Measurements from ENCODE around the gene LMO1. TPM values are rescaled to one million over a fixed set of nuclear protein-coding genes. Genes with fewer than 3 reads are reported as not detected.

LMO1 gene
- total RNA-seq, 1 donor, result not detected

DNA sequence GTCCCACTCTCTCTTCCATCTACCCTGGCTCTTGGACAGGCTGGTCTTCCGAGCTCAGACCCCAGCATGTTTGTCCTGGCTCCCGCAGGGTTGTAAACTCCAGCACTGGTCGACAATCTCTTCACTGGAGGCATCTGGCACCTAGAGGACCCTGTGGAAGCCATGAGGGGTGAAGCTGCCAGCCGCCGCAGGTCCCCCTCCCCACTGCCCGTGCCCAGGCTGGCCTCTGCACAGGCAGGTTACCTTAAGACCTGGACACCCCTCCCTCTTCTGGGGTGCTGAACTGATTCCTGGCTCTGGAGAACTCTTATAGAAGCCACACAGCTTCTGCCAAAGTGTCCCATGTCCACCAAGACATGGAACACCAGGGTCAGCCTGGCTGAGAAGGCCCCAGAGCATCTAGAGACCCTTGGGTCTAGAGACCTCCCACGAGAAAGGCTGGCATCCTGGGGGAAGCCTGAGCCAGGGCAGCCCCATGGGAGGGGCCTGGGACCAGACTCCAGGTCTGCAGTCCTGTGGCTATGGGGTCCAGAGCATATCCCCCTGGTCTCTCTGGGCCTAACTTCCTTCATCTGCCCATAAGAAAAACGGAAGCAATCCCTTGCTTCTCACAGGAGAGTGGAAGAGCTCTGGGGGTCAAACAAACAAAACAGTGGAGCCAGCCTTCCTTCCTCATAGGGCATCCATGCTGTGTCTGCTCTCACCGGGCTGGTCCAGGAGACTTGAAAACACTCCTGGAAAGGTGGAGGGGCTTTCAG lies 30.6 kb downstream of the LMO1 start:
- Histone ChIP-seq H3K27me3 (ENCODE audit: insufficient read depth, low read length) (no peaks in the 10 kb centered on the region), H3K4me1 (ENCODE audit: insufficient read depth, low read length) (no peaks in the 10 kb centered on the region), H3K9me3 (ENCODE audit: low read depth, low read length) (no peaks in the 10 kb centered on the region), H3K4me3 (ENCODE audit: low read length) (no peak overlapping the region)

GRCh38 chr11:8232414-8232813 lies 31.3 kb downstream of the LMO1 start:
- no peaks in the 10 kb centered on the region for H3K27me3 ChIP-seq (ENCODE audit: insufficient read depth, low read length)
- no peak overlapping the region for H3K4me3 ChIP-seq (ENCODE audit: low read length)
- H3K4me1 ChIP-seq (ENCODE audit: insufficient read depth, low read length), result no peaks in the 10 kb centered on the region
- H3K9me3 ChIP-seq (ENCODE audit: low read depth, low read length), result no peaks in the 10 kb centered on the region

DNA sequence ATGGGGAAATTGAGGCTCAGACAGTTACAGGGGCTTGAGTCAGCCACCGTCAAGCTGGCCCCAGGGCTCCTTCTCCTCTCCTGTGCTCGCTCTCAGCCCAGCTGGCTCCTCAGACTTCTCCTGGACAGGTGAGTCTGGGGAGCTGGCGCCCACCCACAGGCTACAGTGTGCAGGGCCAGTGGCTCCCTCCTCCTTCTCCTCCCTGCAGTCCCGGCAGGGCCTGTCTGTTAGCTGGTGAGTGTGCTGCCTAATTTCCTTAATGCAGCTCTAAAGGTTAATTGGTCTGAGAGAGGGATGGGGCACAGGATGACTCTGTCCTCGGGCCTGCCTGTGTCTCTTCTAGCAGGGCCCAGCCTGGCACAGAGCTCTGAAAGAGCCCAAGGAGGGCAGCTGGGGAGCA lies 31.7 kb downstream of the LMO1 start:
- no peaks in the 10 kb centered on the region for H3K27me3 ChIP-seq (ENCODE audit: insufficient read depth, low read length)
- no peak overlapping the region for H3K4me3 ChIP-seq (ENCODE audit: low read length)

GRCh38 chr11:8230921-8231847 lies 32.5 kb downstream of the LMO1 start:
- H3K4me1 ChIP-seq (ENCODE audit: insufficient read depth, low read length), result no peaks in the 10 kb centered on the region
- H3K4me3 ChIP-seq (ENCODE audit: low read length), result no peak overlapping the region
- H3K9me3 ChIP-seq (ENCODE audit: low read depth, low read length), result no peaks in the 10 kb centered on the region
- no peaks in the 10 kb centered on the region for H3K27me3 ChIP-seq (ENCODE audit: insufficient read depth, low read length)

More for the DNA sequence above, 31.7 kb downstream of the LMO1 start:
- H3K9me3 ChIP-seq (ENCODE audit: low read depth, low read length), result no peaks in the 10 kb centered on the region
- H3K4me1 ChIP-seq (ENCODE audit: insufficient read depth, low read length), result no peaks in the 10 kb centered on the region

DNA sequence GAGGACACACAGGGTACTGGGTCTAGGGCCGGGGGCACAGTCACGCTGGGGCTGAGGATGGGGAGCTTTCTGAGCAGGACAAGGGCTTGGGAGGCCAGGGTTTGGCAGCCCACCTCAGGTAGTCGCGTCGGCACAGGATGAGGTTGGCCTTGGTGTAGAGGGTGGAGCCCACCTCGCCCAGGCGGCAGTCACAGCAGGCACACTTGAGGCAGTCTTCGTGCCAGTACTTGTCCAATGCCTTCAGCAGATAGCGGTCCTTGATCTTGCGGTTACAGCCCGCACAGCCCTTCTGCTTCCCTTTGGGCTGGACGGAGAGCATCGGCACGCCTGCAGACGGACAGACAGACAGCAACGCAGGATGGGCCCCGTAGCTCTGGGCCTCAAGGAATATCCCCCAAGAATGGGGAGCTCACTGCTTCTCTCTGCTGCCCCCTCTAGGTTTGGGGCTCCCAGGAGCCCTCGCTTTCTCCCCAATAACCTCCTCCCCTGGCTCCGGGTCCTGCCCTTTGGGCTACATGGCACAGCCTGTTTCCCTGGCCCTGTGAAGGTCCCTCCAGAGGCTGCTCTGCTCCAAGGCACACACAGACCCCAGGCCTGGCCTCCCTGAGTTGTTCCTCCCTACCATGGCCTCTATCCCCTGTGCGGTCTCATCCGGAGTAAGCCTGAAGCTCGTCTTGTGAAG lies 33.4 kb downstream of the LMO1 start:
- H3K4me3 ChIP-seq (ENCODE audit: low read length), result no peak overlapping the region
- no peaks in the 10 kb centered on the region for H3K4me1 ChIP-seq (ENCODE audit: insufficient read depth, low read length)
- H3K27me3 ChIP-seq (ENCODE audit: insufficient read depth, low read length), result no peaks in the 10 kb centered on the region
- H3K9me3 ChIP-seq (ENCODE audit: low read depth, low read length), result no peaks in the 10 kb centered on the region

- H3K4me1 ChIP-seq (ENCODE audit: insufficient read depth, low read length), result no peaks in the 10 kb centered on the region
- H3K4me3 ChIP-seq (ENCODE audit: low read length), result no peak overlapping the region
- no peaks in the 10 kb centered on the region for H3K9me3 ChIP-seq (ENCODE audit: low read depth, low read length)
- H3K27me3 ChIP-seq (ENCODE audit: insufficient read depth, low read length), result no peaks in the 10 kb centered on the region
Measured at GRCh38 chr11:8229299-8230177, 34.1 kb downstream of the LMO1 start.

DNA sequence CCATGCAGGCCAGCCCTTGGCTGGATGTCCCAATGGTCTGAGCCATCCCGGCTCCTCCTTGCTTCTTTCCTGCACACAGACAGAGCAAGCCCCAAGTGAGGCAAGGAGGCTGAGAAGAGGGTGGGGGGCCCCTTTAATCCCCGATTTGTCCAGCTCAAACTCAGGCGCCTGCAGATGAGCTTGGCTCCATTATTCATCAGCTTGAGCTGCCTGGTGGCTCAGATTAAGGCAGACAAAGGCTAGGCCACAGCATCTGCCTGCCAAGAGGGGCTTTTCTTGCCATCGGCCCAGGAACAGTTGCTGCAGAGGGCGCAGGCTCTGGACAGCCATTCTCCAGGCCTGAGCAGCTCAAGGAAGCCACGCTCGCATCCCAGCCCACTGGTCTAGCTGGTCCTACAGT lies 35.4 kb downstream of the LMO1 start:
- Histone ChIP-seq H3K4me1 (ENCODE audit: insufficient read depth, low read length) (no peaks in the 10 kb centered on the region), H3K9me3 (ENCODE audit: low read depth, low read length) (no peaks in the 10 kb centered on the region), H3K27me3 (ENCODE audit: insufficient read depth, low read length) (no peaks in the 10 kb centered on the region), H3K4me3 (ENCODE audit: low read length) (no peak overlapping the region)

- no peak overlapping the region for H3K4me3 ChIP-seq (ENCODE audit: low read length)
- no peaks in the 10 kb centered on the region for H3K4me1 ChIP-seq (ENCODE audit: insufficient read depth, low read length)
- H3K27me3 ChIP-seq (ENCODE audit: insufficient read depth, low read length), result no peaks in the 10 kb centered on the region
- H3K9me3 ChIP-seq (ENCODE audit: low read depth, low read length), result no peaks in the 10 kb centered on the region
Measured at GRCh38 chr11:8227156-8228152, 36.2 kb downstream of the LMO1 start.

DNA sequence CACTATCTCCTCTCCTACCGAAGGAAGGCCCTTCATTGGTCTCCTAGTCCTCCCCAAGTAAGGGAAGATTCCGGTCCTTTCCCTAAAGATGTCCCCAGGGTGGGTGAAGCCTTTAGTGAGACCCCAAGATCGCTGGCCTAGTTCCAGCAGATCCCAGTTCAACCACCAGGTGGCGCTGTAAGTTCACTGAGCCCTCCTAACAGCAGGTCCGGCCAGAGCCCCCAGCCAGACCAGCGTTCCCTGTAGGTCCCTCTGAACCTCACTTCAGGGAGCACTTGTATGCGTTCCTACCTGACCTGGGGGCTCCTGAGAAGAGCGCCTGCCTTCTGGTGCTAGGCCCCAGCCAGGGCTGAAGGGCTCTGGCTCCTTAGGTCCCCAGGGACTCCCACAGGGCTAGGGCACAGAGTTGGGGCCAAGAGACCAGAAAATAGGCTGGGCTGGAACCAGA lies 38.1 kb downstream of the LMO1 start:
- no peaks in the 10 kb centered on the region for H3K9me3 ChIP-seq (ENCODE audit: low read depth, low read length)

DNA sequence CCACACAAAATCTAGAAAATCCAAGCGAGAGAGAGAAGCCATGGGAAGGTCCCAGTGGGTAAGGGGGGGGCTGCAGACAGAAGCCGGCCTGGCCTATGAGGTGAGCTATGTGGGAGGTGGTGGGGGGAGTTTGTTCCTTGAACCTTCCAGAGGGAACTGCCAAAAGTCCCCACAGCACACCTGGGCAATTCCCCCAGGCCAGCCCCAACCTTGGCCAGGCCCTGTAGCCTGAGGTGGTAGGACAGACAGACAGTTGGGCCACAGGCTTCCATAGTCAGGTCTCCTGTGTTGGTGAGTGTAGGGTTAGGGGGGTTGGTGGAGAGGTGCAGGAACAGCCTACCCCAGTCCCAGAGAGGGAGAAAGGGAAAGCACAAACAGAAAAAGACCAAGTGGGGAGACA lies 39.0 kb downstream of the LMO1 start:
- H3K4me1 ChIP-seq (ENCODE audit: insufficient read depth, low read length), result no peaks in the 10 kb centered on the region
- no peaks in the 10 kb centered on the region for H3K27me3 ChIP-seq (ENCODE audit: insufficient read depth, low read length)
- no peaks in the 10 kb centered on the region for H3K9me3 ChIP-seq (ENCODE audit: low read depth, low read length)
- H3K4me3 ChIP-seq (ENCODE audit: low read length), result no peak overlapping the region

More for the DNA sequence above, 38.1 kb downstream of the LMO1 start:
- Histone ChIP-seq H3K4me1 (ENCODE audit: insufficient read depth, low read length) (no peaks in the 10 kb centered on the region), H3K4me3 (ENCODE audit: low read length) (no peak overlapping the region), H3K27me3 (ENCODE audit: insufficient read depth, low read length) (no peaks in the 10 kb centered on the region)

DNA sequence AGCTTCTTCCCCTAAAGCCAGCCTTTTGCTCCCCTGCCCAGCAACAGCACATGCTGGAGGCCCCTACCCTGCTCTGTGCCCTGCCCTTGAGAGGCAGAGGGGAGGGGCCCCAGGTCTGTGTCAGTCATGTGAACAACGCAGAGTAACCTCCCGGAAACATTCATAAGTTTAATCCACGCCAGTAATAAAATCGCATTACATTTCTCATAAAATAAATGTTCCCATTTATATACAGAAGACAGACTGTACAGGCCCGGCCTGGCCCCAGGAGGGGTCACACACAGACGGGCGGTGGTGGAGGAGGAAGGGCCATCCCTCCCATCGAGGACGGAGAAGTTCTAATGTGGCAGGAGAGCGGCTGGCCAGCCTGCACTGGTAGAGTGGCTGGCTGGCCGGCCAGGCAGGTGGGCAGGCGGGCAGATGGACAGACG lies 39.5 kb downstream of the LMO1 start:
- Histone ChIP-seq H3K9me3 (ENCODE audit: low read depth, low read length) (no peaks in the 10 kb centered on the region), H3K4me1 (ENCODE audit: insufficient read depth, low read length) (no peaks in the 10 kb centered on the region), H3K4me3 (ENCODE audit: low read length) (no peak overlapping the region), H3K27me3 (ENCODE audit: insufficient read depth, low read length) (no peaks in the 10 kb centered on the region)

DNA sequence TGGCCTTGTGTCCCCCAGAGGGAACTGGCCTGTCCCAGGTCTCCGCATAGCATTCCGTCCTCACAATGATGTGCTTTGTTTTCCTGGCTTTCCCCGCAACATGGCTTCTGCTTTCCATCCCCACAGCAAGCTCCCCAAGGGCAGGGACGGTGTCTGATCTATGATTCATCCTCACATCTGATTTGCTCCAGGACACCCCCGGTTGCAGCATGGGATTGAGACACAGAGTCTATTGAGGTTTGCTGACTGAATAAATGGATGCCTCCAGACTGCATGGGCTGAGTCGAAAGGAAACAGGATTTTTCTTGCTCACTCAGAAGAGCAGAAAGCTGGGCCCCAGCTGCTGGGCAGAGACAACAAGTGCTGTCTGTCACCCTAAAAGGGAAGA lies 40.2 kb downstream of the LMO1 start:
- H3K27me3 ChIP-seq (ENCODE audit: insufficient read depth, low read length), result no peaks in the 10 kb centered on the region
- H3K4me3 ChIP-seq (ENCODE audit: low read length), result no peak overlapping the region
- no peaks in the 10 kb centered on the region for H3K4me1 ChIP-seq (ENCODE audit: insufficient read depth, low read length)
- H3K9me3 ChIP-seq (ENCODE audit: low read depth, low read length), result no peaks in the 10 kb centered on the region

GRCh38 chr11:8222820-8223512 lies 40.7 kb downstream of the LMO1 start:
- Histone ChIP-seq H3K4me3 (ENCODE audit: low read length) (no peak overlapping the region), H3K4me1 (ENCODE audit: insufficient read depth, low read length) (no peaks in the 10 kb centered on the region), H3K27me3 (ENCODE audit: insufficient read depth, low read length) (no peaks in the 10 kb centered on the region), H3K9me3 (ENCODE audit: low read depth, low read length) (no peaks in the 10 kb centered on the region)

Measured in mononuclear cell (primary cell).